Measurements from ENCODE around the gene SLC36A1.

SLC36A1 gene

DNA sequence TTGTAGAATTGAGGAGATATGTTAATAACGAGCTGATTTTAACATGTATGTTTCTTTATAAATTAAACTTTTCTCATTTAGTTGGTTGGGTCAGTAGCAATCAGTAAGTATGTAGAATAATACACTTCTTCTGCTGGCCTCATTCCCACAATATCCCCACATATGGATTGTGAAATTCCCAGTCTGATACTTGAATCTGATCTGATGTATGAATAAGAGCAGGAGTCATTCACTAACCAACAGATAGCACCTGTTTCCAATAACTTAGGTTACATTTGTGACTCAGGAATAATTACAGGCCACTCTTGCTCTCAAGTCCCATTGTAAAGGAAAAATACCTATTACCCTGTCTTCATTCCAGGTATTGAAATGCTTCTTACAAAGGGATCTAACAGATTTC is 23.9 kb downstream of the SLC36A1 start:
- H3K4me2 ChIP-seq = no peak overlapping the region
- H3K27me3 ChIP-seq (ENCODE audit: insufficient read depth, low read depth) = no peaks in the 10 kb centered on the region
- no peak overlapping the region for H3K4me3 ChIP-seq (IDR thresholded peaks at IDR 0.05; ENCODE audit: insufficient read depth, low read depth, low read length)
- TF ChIP-seq, protein P1, sequence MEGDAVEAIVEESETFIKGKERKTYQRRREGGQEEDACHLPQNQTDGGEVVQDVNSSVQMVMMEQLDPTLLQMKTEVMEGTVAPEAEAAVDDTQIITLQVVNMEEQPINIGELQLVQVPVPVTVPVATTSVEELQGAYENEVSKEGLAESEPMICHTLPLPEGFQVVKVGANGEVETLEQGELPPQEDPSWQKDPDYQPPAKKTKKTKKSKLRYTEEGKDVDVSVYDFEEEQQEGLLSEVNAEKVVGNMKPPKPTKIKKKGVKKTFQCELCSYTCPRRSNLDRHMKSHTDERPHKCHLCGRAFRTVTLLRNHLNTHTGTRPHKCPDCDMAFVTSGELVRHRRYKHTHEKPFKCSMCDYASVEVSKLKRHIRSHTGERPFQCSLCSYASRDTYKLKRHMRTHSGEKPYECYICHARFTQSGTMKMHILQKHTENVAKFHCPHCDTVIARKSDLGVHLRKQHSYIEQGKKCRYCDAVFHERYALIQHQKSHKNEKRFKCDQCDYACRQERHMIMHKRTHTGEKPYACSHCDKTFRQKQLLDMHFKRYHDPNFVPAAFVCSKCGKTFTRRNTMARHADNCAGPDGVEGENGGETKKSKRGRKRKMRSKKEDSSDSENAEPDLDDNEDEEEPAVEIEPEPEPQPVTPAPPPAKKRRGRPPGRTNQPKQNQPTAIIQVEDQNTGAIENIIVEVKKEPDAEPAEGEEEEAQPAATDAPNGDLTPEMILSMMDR (conservative IDR thresholded peaks at IDR 0.05; ENCODE audit: low read depth, low read length) = no peak
- no peak overlapping the region for H3K27ac ChIP-seq
- no peak overlapping the region for H2AFZ ChIP-seq (ENCODE audit: low read depth)
- no peaks in the 10 kb centered on the region for H3K4me1 ChIP-seq (ENCODE audit: low read depth, poor library complexity, severe bottlenecking)
- H4K20me1 ChIP-seq (ENCODE audit: insufficient read depth) = no peaks in the 10 kb centered on the region
- H3K9ac ChIP-seq = no peak overlapping the region
- no peaks in the 10 kb centered on the region for H3K79me2 ChIP-seq (ENCODE audit: insufficient read depth, low read depth)
- no peaks in the 10 kb centered on the region for H3K36me3 ChIP-seq (ENCODE audit: insufficient read depth)

DNA sequence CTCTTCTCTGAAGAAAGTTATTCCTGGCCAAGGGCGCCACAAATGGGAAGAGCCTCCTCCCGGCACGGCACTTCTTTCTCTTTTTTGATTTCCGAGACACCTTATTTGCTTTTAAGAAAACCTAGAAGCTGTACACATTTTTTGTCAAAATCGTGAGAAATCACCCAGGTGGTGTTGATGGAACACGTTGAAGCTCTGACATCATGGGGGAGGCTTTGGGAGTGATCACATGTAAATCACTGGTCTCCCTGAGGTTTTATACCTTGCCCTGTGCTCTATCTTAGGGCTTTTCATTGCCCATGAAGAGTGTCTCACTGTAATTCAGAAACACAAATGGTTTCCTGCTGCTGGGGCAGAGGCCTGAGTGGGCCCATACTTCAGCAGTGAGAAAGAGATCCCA is 27.4 kb downstream of the SLC36A1 start:
- Histone ChIP-seq H2AFZ (ENCODE audit: low read depth) (no peak overlapping the region), H3K9ac (no peak overlapping the region), H3K36me3 (ENCODE audit: insufficient read depth) (no peaks in the 10 kb centered on the region), H3K79me2 (ENCODE audit: insufficient read depth, low read depth) (no peaks in the 10 kb centered on the region), H3K4me1 (ENCODE audit: low read depth, poor library complexity, severe bottlenecking) (no peaks in the 10 kb centered on the region), H4K20me1 (ENCODE audit: insufficient read depth) (no peaks in the 10 kb centered on the region), H3K4me3 (IDR thresholded peaks at IDR 0.05; ENCODE audit: insufficient read depth, low read depth, low read length) (no peak overlapping the region), H3K27ac (no peak overlapping the region), H3K27me3 (ENCODE audit: insufficient read depth, low read depth) (no peaks in the 10 kb centered on the region), H3K4me2 (no peak overlapping the region)
- TF ChIP-seq, protein P1 (conservative IDR thresholded peaks at IDR 0.05; ENCODE audit: low read depth, low read length) = no peak

DNA sequence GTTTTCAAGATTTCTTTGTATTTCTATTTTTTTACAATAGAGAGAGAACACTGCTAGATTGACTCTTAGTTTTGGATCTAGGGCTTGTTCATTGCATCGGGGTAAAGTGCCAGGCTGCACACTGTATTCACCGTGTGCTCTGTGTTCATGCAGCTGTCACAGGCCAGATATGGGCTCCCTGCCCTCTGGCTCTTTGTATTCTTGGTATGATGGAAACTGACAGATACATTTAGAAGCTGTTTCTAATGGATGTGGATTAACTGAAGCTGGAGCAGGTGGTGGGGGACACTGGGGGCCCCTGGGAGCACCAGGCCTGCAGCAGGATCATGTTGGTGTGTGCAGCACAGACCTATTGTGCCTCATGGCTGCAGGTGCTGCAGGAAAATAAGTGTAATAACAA is 28.0 kb downstream of the SLC36A1 start:
- Histone ChIP-seq H3K9ac (no peak overlapping the region), H3K27ac (no peak overlapping the region)
- TF ChIP-seq, protein P1 (conservative IDR thresholded peaks at IDR 0.05; ENCODE audit: low read depth, low read length) = no peak

DNA sequence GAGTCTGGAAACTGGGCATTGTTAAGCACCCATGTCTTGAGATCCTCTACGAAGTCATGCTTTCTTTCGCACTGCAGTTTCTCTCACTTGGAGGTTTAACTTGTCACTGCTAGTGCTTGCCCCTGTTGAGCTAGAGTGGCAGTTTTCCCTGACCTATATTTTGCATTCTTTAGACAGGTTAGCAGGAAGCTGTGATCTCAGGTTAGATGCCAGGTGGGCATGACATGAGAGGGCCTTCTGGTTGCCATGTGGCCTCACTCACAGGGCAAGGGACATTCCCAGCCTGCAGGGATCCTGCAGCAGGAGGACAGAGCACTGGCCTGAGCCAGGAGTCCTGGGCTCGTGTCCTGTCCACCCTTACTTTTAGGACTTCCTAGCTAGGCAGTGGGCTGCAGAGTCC is 28.6 kb downstream of the SLC36A1 start:
- H2AFZ ChIP-seq (ENCODE audit: low read depth) = no peak overlapping the region
- no peaks in the 10 kb centered on the region for H3K4me1 ChIP-seq (ENCODE audit: low read depth, poor library complexity, severe bottlenecking)
- no peak overlapping the region for H3K4me2 ChIP-seq
- H3K4me3 ChIP-seq (IDR thresholded peaks at IDR 0.05; ENCODE audit: insufficient read depth, low read depth, low read length) = no peak overlapping the region
- TF ChIP-seq, protein P1 (conservative IDR thresholded peaks at IDR 0.05; ENCODE audit: low read depth, low read length) = no peak
- H4K20me1 ChIP-seq (ENCODE audit: insufficient read depth) = no peaks in the 10 kb centered on the region
- H3K27me3 ChIP-seq (ENCODE audit: insufficient read depth, low read depth) = no peaks in the 10 kb centered on the region
- no peak overlapping the region for H3K27ac ChIP-seq
- H3K79me2 ChIP-seq (ENCODE audit: insufficient read depth, low read depth) = no peaks in the 10 kb centered on the region
- no peaks in the 10 kb centered on the region for H3K36me3 ChIP-seq (ENCODE audit: insufficient read depth)
- H3K9ac ChIP-seq = no peak overlapping the region

More for the DNA sequence above, 28.0 kb downstream of the SLC36A1 start:
- Histone ChIP-seq H3K4me3 (IDR thresholded peaks at IDR 0.05; ENCODE audit: insufficient read depth, low read depth, low read length) (no peak overlapping the region), H3K4me1 (ENCODE audit: low read depth, poor library complexity, severe bottlenecking) (no peaks in the 10 kb centered on the region), H3K79me2 (ENCODE audit: insufficient read depth, low read depth) (no peaks in the 10 kb centered on the region), H3K36me3 (ENCODE audit: insufficient read depth) (no peaks in the 10 kb centered on the region), H4K20me1 (ENCODE audit: insufficient read depth) (no peaks in the 10 kb centered on the region), H3K4me2 (no peak overlapping the region), H3K27me3 (ENCODE audit: insufficient read depth, low read depth) (no peaks in the 10 kb centered on the region), H2AFZ (ENCODE audit: low read depth) (no peak overlapping the region)

Measured in KMS-11 (cell line).